Progenitor cell of endocrine pancreas (in vitro differentiated cells): ENCODE results near the gene POLD1. TPM values are rescaled to one million over a fixed set of nuclear protein-coding genes. Genes with fewer than 3 reads are reported as not detected.

Source experiments
- DNase-seq: peaks from one replicate; pipeline ENCODE4 v3.0.0; 2021; ENCODE audit warnings: low spot score; ENCODE audit not compliant: unreplicated experiment
- H3K27ac Mint-ChIP-seq: 2 replicates; pipeline ENCODE4 v1.8.0; 2021; ENCODE audit warnings: mild to moderate bottlenecking, moderate library complexity, mixed read lengths
- H3K27me3 Mint-ChIP-seq: 2 replicates; pipeline ENCODE4 v1.8.0; 2021; ENCODE audit warnings: mixed read lengths
- H3K36me3 Mint-ChIP-seq: 2 replicates; pipeline ENCODE4 v1.8.0; 2022; ENCODE audit warnings: mixed read lengths; ENCODE audit not compliant: insufficient read depth
- H3K4me1 Mint-ChIP-seq: 2 replicates; pipeline ENCODE4 v1.8.0; 2021; ENCODE audit warnings: low read depth, mixed read lengths
- H3K4me3 Mint-ChIP-seq: 2 replicates; pipeline ENCODE4 v1.8.0; 2021; ENCODE audit warnings: low read depth, mild to moderate bottlenecking, moderate library complexity, mixed read lengths
- H3K9me3 Mint-ChIP-seq: 2 replicates; pipeline ENCODE4 v1.8.0; 2021; ENCODE audit warnings: low read depth, mixed read lengths
- CTCF ChIP-seq: fragments of 200-600 bp; sonication (generic); IDR thresholded peaks from one replicate; pipeline ENCODE4 v1.5.0; 2021; ENCODE audit warnings: antibody characterized with exemption, mild to moderate bottlenecking; ENCODE audit not compliant: unreplicated experiment
- total RNA-seq: library from RNA; stranded (reverse); gene quantifications from 2 replicates; pipeline ENCODE4 v1.2.1, GENCODE V29; 2021

POLD1 gene
- total RNA-seq, 1 donor from 2014 or later, result 99.5 TPM

- DNase-seq, result no peak
- no peak overlapping the region for H3K4me3 Mint-ChIP-seq
- H3K9me3 Mint-ChIP-seq, result no peaks in the 10 kb centered on the region
- no peak for TF ChIP-seq CTCF
- no peaks in the 10 kb centered on the region for H3K36me3 Mint-ChIP-seq
- H3K4me1 Mint-ChIP-seq, result no peaks in the 10 kb centered on the region
- H3K27ac Mint-ChIP-seq, result no peak overlapping the region
- H3K27me3 Mint-ChIP-seq, result peaks cover 7% of the 10 kb centered on the region
Observed at GRCh38 chr19:50453243-50453642, 69.1 kb downstream of the POLD1 start.

DNA sequence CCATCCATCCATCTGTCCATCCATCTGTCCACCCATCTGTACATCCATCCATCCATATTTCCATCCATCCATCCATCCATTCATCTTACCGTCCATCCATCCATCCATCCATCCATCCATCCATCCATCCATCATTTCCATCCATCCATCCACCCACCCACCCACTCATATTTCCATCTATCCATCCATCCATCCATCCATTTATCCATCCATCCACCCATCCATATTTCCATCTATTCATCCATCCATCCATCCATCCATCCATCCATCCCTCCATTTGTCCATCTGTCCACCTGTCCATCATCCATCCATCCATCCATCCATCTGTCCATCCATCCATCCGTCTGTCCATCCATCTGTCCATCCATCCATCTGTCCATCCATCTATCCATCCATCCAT, 71.8 kb downstream of the POLD1 start:
- H3K4me3 Mint-ChIP-seq, result no peak overlapping the region
- DNase-seq, result no peak
- TF ChIP-seq CTCF, result no peak
- no peaks in the 10 kb centered on the region for H3K36me3 Mint-ChIP-seq
- peaks cover 7% of the 10 kb centered on the region for H3K27me3 Mint-ChIP-seq
- no peaks in the 10 kb centered on the region for H3K4me1 Mint-ChIP-seq
- no peak overlapping the region for H3K27ac Mint-ChIP-seq
- H3K9me3 Mint-ChIP-seq, result no peaks in the 10 kb centered on the region

DNA sequence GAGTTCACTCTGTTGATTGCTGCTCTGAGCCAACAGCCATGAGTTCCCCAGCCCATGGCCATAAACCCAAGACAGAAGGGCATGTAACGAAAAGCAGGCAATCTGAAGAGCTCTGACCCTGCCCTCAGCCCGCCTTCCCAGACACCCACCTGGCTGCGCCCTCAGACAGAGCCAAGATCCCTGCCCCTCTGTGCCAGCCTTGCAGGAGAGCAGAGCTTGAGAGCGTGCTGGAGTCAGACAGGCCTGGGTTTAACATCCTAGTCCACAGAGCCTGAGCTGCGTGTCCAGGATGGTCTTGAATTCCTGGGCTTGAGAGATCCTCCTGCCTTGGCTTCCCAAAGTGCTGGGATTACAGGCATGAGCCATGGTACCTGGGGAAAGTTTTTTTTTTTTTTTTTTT, 73.2 kb downstream of the POLD1 start:
- H3K9me3 Mint-ChIP-seq, result no peaks in the 10 kb centered on the region
- H3K36me3 Mint-ChIP-seq, result no peaks in the 10 kb centered on the region
- H3K4me3 Mint-ChIP-seq, result no peak overlapping the region
- no peaks in the 10 kb centered on the region for H3K4me1 Mint-ChIP-seq
- DNase-seq, result no peak
- no peak for TF ChIP-seq CTCF
- H3K27me3 Mint-ChIP-seq, result peaks cover 4% of the 10 kb centered on the region
- no peak overlapping the region for H3K27ac Mint-ChIP-seq

DNA sequence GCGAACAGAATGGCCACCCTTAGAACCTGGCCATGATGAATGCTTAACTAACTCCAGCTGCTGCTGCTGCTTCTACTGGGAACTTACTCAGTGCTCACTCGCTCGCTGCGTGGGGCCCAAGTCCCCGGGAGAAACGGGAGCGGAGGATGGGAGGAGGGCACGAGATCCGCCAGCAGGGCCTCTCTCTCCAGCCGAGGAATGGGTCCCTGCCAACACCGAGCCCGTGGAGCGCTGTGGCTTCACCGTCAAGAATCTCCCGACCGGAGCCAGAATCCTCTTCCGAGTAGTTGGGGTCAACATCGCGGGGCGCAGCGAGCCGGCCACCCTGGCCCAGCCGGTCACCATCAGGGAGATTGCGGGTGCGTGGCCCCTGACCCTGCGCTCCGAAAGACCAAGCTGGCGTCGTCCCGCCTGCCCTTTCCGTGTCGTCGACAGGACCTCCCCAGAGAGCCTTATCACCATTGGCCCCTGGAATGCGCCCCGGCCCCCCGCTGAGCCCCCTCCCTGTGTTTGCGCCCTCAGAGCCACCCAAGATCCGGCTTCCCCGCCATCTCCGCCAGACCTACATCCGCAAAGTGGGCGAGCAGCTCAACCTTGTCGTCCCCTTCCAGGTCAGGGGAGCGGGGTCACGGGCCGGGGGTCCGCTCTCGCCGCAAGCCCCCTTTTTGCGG, 74.4 kb downstream of the POLD1 start:
- H3K27me3 Mint-ChIP-seq, result peaks cover 4% of the 10 kb centered on the region
- no peak overlapping the region for H3K4me3 Mint-ChIP-seq
- H3K4me1 Mint-ChIP-seq, result no peaks in the 10 kb centered on the region
- no peak for DNase-seq
- no peaks in the 10 kb centered on the region for H3K9me3 Mint-ChIP-seq
- H3K27ac Mint-ChIP-seq, result no peak overlapping the region
- no peaks in the 10 kb centered on the region for H3K36me3 Mint-ChIP-seq
- TF ChIP-seq CTCF, result no peak

- no peak for DNase-seq
- Mint-ChIP-seq H3K36me3 (no peaks in the 10 kb centered on the region), H3K4me3 (no peak overlapping the region), H3K4me1 (no peaks in the 10 kb centered on the region), H3K9me3 (no peaks in the 10 kb centered on the region), H3K27ac (no peak overlapping the region), H3K27me3 (peaks cover 4% of the 10 kb centered on the region)
- TF ChIP-seq CTCF, result no peak
Observed at GRCh38 chr19:50459067-50459456, 74.9 kb downstream of the POLD1 start.
